ENCODE measurements around the gene MYRIP. TPM values are rescaled to one million over a fixed set of nuclear protein-coding genes. Genes with fewer than 3 reads are reported as not detected.

MYRIP gene
- total and polyA plus RNA-seq, 5 donors, result 2.4 to 12.1 (median 6.9) TPM

GRCh38 chr3:40290396-40290795 is 481.0 kb downstream of the MYRIP start:
- Histone ChIP-seq H3K4me1 (ENCODE audit: control insufficient read depth, insufficient read depth, low read length) (no peaks in the 10 kb centered on the region), H3K4me3 (ENCODE audit: low read length) (no peak overlapping the region), H3K9me3 (ENCODE audit: control insufficient read depth, low read length) (no peaks in the 10 kb centered on the region), H3K27ac (ENCODE audit: low read length) (peak overlapping the region; percentile 48), H3K27me3 (ENCODE audit: control insufficient read depth, insufficient read depth) (no peaks in the 10 kb centered on the region)
- intact Hi-C loops (cut with DNase I), result no loop called here
- peak; percentile 71 to 76 for ATAC-seq
- peak; percentile 31 to 77 (median 69) for DNase-seq
- WGBS, result 91% methylated on average over 6 of the region's 6 CpGs

- DNase-seq (no peak), ATAC-seq (peak; percentile 11 to 17)
- Histone ChIP-seq H3K27me3 (ENCODE audit: control insufficient read depth, insufficient read depth) (no peaks in the 10 kb centered on the region), H3K4me3 (ENCODE audit: low read length) (no peak overlapping the region), H3K4me1 (ENCODE audit: control insufficient read depth, insufficient read depth, low read length) (no peaks in the 10 kb centered on the region), H3K9me3 (ENCODE audit: control insufficient read depth, low read length) (no peaks in the 10 kb centered on the region), H3K27ac (ENCODE audit: low read length) (peak overlapping the region; percentile 44)
- WGBS, result 42% methylated on average over 4 of the region's 4 CpGs
- intact Hi-C loops (cut with DNase I), result no loop called here
These were observed 482.1 kb downstream of the MYRIP start for GRCh38 chr3:40291471-40291870.

GRCh38 chr3:40292637-40293349 is 483.4 kb downstream of the MYRIP start:
- DNase-seq (no peak), ATAC-seq (peak; percentile 81 to 86)
- Histone ChIP-seq H3K27ac (ENCODE audit: low read length) (peak overlapping the region; percentile 79), H3K9me3 (ENCODE audit: control insufficient read depth, low read length) (no peaks in the 10 kb centered on the region), H3K4me1 (ENCODE audit: control insufficient read depth, insufficient read depth, low read length) (no peaks in the 10 kb centered on the region), H3K4me3 (ENCODE audit: low read length) (no peak overlapping the region), H3K27me3 (ENCODE audit: control insufficient read depth, insufficient read depth) (no peaks in the 10 kb centered on the region)
- 35% methylated on average over 4 of the region's 4 CpGs for WGBS
- intact Hi-C loops (cut with DNase I), result no loop called here

- Histone ChIP-seq H3K4me1 (ENCODE audit: control insufficient read depth, insufficient read depth, low read length) (no peaks in the 10 kb centered on the region), H3K4me3 (ENCODE audit: low read length) (no peak overlapping the region), H3K27me3 (ENCODE audit: control insufficient read depth, insufficient read depth) (no peaks in the 10 kb centered on the region), H3K27ac (ENCODE audit: low read length) (peak overlapping the region; percentile 61), H3K9me3 (ENCODE audit: control insufficient read depth, low read length) (no peaks in the 10 kb centered on the region)
- no peak for DNase-seq
- intact Hi-C loops (cut with DNase I), result no loop called here
- ATAC-seq, result no peak
- 90% methylated on average over 1 of the region's 1 CpG for WGBS
These were observed 485.0 kb downstream of the MYRIP start for GRCh38 chr3:40294434-40294833.

- H3K4me1 ChIP-seq (ENCODE audit: control insufficient read depth, insufficient read depth, low read length), result peaks cover 2% of the 10 kb centered on the region
- H3K4me3 ChIP-seq (ENCODE audit: low read length), result no peak overlapping the region
- no peaks in the 10 kb centered on the region for H3K27me3 ChIP-seq (ENCODE audit: control insufficient read depth, insufficient read depth)
- WGBS, result 95% methylated on average over 2 of the region's 2 CpGs
- no peak overlapping the region for H3K27ac ChIP-seq (ENCODE audit: low read length)
- intact Hi-C loops (cut with DNase I), result no loop called here
- H3K9me3 ChIP-seq (ENCODE audit: control insufficient read depth, low read length), result no peaks in the 10 kb centered on the region
- no peak for DNase-seq
- no peak for ATAC-seq
These were observed 488.7 kb downstream of the MYRIP start for GRCh38 chr3:40298075-40298474.

GRCh38 chr3:40299130-40299720 is 489.8 kb downstream of the MYRIP start:
- no peak overlapping the region for H3K4me3 ChIP-seq (ENCODE audit: low read length)
- intact Hi-C loops (cut with DNase I), result no loop called here
- ATAC-seq (no peak), DNase-seq (no peak)
- WGBS, result 86% methylated on average over 5 of the region's 5 CpGs
- no peaks in the 10 kb centered on the region for H3K9me3 ChIP-seq (ENCODE audit: control insufficient read depth, low read length)
- no peaks in the 10 kb centered on the region for H3K27me3 ChIP-seq (ENCODE audit: control insufficient read depth, insufficient read depth)
- no peak overlapping the region for H3K27ac ChIP-seq (ENCODE audit: low read length)
- H3K4me1 ChIP-seq (ENCODE audit: control insufficient read depth, insufficient read depth, low read length), result peaks cover 2% of the 10 kb centered on the region

- intact Hi-C loops (cut with DNase I), result no loop called here
These were observed 490.4 kb downstream of the MYRIP start for GRCh38 chr3:40299721-40300335.

GRCh38 chr3:40302784-40303183 is 493.4 kb downstream of the MYRIP start:
- intact Hi-C loops (cut with DNase I), result no loop called here
- Histone ChIP-seq H3K27ac (ENCODE audit: low read length) (no peak overlapping the region), H3K9me3 (ENCODE audit: control insufficient read depth, low read length) (no peaks in the 10 kb centered on the region), H3K4me1 (ENCODE audit: control insufficient read depth, insufficient read depth, low read length) (peaks cover 2% of the 10 kb centered on the region), H3K4me3 (ENCODE audit: low read length) (no peak overlapping the region), H3K27me3 (ENCODE audit: control insufficient read depth, insufficient read depth) (no peaks in the 10 kb centered on the region)
- no peak for DNase-seq
- no peak for ATAC-seq
- WGBS, result 42% methylated on average over 1 of the region's 1 CpG

More at GRCh38 chr3:40299721-40300335, 490.4 kb downstream of the MYRIP start:
- WGBS, result 73% methylated on average over 3 of the region's 3 CpGs
- Histone ChIP-seq H3K27ac (ENCODE audit: low read length) (no peak overlapping the region), H3K9me3 (ENCODE audit: control insufficient read depth, low read length) (no peaks in the 10 kb centered on the region), H3K4me3 (ENCODE audit: low read length) (no peak overlapping the region), H3K27me3 (ENCODE audit: control insufficient read depth, insufficient read depth) (no peaks in the 10 kb centered on the region), H3K4me1 (ENCODE audit: control insufficient read depth, insufficient read depth, low read length) (peaks cover 2% of the 10 kb centered on the region)
- ATAC-seq (peak; percentile 76 to 84), DNase-seq (no peak)

GRCh38 chr3:40304352-40304751 is 494.9 kb downstream of the MYRIP start:
- Histone ChIP-seq H3K4me3 (ENCODE audit: low read length) (no peak overlapping the region), H3K27ac (ENCODE audit: low read length) (no peak overlapping the region), H3K4me1 (ENCODE audit: control insufficient read depth, insufficient read depth, low read length) (peaks cover 8% of the 10 kb centered on the region), H3K27me3 (ENCODE audit: control insufficient read depth, insufficient read depth) (no peaks in the 10 kb centered on the region), H3K9me3 (ENCODE audit: control insufficient read depth, low read length) (no peaks in the 10 kb centered on the region)
- intact Hi-C loops (cut with DNase I), result no loop called here
- DNase-seq (no peak), ATAC-seq (no peak)
- 94% methylated on average over 2 of the region's 2 CpGs for WGBS

GRCh38 chr3:40306336-40306735 is 496.9 kb downstream of the MYRIP start:
- 83% methylated on average over 3 of the region's 3 CpGs for WGBS
- H3K4me3 ChIP-seq (ENCODE audit: low read length), result no peak overlapping the region
- intact Hi-C loops (cut with DNase I), result no loop called here
- H3K9me3 ChIP-seq (ENCODE audit: control insufficient read depth, low read length), result no peaks in the 10 kb centered on the region
- H3K27me3 ChIP-seq (ENCODE audit: control insufficient read depth, insufficient read depth), result no peaks in the 10 kb centered on the region
- no peak for ATAC-seq
- H3K27ac ChIP-seq (ENCODE audit: low read length), result no peak overlapping the region
- peaks cover 6% of the 10 kb centered on the region for H3K4me1 ChIP-seq (ENCODE audit: control insufficient read depth, insufficient read depth, low read length)
- no peak for DNase-seq

GRCh38 chr3:40307176-40307575 is 497.8 kb downstream of the MYRIP start:
- peaks cover 6% of the 10 kb centered on the region for H3K4me1 ChIP-seq (ENCODE audit: control insufficient read depth, insufficient read depth, low read length)
- no peaks in the 10 kb centered on the region for H3K9me3 ChIP-seq (ENCODE audit: control insufficient read depth, low read length)
- DNase-seq, result no peak
- 80% methylated on average over 1 of the region's 1 CpG for WGBS
- H3K27me3 ChIP-seq (ENCODE audit: control insufficient read depth, insufficient read depth), result no peaks in the 10 kb centered on the region
- no peak for ATAC-seq
- H3K4me3 ChIP-seq (ENCODE audit: low read length), result no peak overlapping the region
- intact Hi-C loops (cut with DNase I), result no loop called here
- no peak overlapping the region for H3K27ac ChIP-seq (ENCODE audit: low read length)

Data from right cardiac atrium (tissue), 5 donors.